Measurements from ENCODE around the gene KRTAP19-8.

KRTAP19-8 gene

DNA sequence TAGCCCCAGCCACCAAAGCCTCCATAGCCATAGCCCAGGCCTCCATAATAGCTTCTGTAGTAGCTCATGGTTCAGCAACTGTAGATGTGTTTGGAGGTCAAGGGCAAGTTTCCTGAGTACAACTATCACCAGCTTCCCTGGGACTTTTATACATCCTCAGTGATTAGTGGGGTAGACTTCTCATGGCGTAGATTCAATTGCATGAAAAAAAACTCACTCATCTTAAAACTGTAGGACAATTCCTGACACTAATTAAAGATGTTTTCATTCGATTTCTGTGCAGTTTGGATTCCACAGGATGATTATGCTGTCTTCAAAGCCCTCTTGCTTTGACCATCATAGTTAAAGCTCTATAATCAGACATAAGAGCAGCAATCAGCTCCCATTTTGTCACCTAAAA is at the start of gene KRTAP19-8:
KRTAP19-8 (minus strand) TSS at position 101 of the 400 bp plus-strand sequence; CDS start at position 68, 33 bp downstream.
- in situ Hi-C loops (cut with MboI; ENCODE audit: low pct_unique_long_range_greater_than_20kb, low sequenced_read_pairs): no loop called here
- no peak for DNase-seq

- in situ Hi-C loops (cut with MboI; ENCODE audit: low pct_unique_long_range_greater_than_20kb, low sequenced_read_pairs): no loop called here
- DNase-seq: no peak
These were observed 49.6 kb upstream of the KRTAP19-8 start for GRCh38 chr21:31087639-31088473.

DNA sequence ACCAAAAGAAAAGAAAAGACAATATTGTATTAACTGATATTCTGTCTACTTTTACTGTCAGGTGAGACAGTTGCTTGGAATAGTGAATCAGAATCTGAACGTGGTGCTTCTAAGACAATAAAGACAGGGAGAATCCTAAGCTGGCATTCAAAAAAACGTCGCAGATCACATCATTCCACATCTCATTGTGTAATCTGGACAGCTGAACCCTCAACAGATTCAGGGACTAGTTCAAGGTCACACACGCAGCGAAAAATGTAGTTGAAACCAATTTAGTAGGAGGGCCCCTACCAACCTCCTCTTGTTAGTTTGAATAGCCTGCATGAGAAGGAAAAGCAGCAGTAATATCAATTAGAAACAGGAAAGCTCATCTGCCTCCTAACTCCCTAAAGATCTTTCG is 46.4 kb upstream of the KRTAP19-8 start:
- in situ Hi-C loops (cut with MboI; ENCODE audit: low pct_unique_long_range_greater_than_20kb, low sequenced_read_pairs): no loop called here

DNA sequence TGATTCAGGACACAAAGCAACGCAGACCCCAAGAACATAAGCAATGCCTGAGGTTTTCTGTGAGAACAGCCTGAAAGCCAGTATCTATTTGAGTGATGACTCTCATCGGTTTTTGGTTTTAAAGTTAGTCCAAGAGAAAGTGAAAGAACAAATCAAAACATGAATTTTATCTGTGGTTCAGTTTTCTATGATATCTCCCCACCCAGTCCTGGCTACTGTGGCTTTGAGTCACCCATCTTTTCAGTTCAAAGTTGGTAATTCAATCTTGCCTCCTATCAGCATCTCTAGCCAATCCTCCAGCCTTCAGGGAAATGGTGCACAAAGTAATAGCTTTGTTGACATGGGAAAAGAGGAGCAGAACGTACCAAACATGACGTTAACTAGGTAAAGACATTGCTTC is 40.5 kb upstream of the KRTAP19-8 start:
- in situ Hi-C loops (cut with MboI; ENCODE audit: low pct_unique_long_range_greater_than_20kb, low sequenced_read_pairs): no loop called here

More for the DNA sequence above, 46.4 kb upstream of the KRTAP19-8 start:
- no peak for DNase-seq

GRCh38 chr21:31078216-31078615 is 39.9 kb upstream of the KRTAP19-8 start:
- in situ Hi-C loops (cut with MboI; ENCODE audit: low pct_unique_long_range_greater_than_20kb, low sequenced_read_pairs): no loop called here
- no peak for DNase-seq

More for the DNA sequence above, 40.5 kb upstream of the KRTAP19-8 start:
- no peak for DNase-seq

- DNase-seq: no peak
- in situ Hi-C loops (cut with MboI; ENCODE audit: low pct_unique_long_range_greater_than_20kb, low sequenced_read_pairs): no loop called here
These were observed 37.6 kb upstream of the KRTAP19-8 start for GRCh38 chr21:31075848-31076247.

GRCh38 chr21:31072533-31072932 is 34.3 kb upstream of the KRTAP19-8 start:
- no peak for DNase-seq
- in situ Hi-C loops (cut with MboI; ENCODE audit: low pct_unique_long_range_greater_than_20kb, low sequenced_read_pairs): no loop called here

DNA sequence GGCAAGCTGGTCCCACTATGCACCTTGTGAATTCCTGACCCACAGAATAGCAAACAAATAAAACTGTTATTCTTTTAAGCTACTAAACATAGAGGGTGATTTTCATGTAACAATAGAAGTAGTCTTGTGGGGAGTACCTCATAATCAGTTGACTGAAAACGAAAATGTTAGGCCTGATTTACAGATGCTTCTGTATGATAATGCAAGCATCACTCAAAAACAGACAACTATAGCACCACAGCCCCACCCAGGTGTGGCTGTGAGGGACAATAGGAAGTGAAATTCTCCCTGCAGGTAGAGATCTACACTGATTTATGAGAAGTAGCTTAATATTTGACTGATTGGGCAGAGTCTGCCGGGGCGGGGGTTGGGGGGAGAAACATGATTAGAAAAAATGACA is 26.5 kb upstream of the KRTAP19-8 start:
- DNase-seq: no peak
- in situ Hi-C loops (cut with MboI; ENCODE audit: low pct_unique_long_range_greater_than_20kb, low sequenced_read_pairs): no loop called here

DNA sequence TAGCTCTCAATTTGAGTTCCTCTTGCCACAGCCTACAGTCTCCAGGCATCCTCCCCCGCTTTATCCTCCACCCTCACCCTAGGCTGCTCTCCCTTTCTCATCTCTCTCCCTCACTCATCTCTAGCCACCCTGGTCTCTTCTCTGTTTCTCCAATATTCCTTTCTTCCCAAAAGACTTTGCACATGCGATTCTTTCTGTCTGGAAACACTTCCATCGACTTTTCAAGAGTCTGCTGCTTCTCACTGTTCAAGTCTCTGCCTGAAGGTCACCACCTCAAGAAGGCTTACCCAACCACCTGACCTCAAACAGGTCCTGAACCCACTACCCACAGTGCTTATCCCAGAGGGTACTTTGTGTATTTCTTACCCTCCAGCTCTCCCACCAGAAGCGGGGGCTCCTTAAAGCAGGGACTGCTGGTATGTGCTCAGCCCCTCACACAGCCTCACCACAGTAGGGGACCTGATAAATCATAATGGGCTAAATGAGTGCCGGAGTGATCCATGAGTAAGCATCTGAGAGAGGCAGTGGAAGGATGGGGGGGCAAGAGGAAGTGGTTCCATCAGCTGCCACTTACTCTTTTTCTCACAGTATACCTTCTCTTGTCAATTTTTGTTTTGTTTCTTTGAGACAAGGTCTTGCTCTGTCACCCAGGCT is 14.3 kb upstream of the KRTAP19-8 start:
- DNase-seq: no peak
- in situ Hi-C loops (cut with MboI; ENCODE audit: low pct_unique_long_range_greater_than_20kb, low sequenced_read_pairs): no loop called here

- in situ Hi-C loops (cut with MboI; ENCODE audit: low pct_unique_long_range_greater_than_20kb, low sequenced_read_pairs): no loop called here
- DNase-seq: no peak
These were observed 12.4 kb upstream of the KRTAP19-8 start for GRCh38 chr21:31050577-31051157.

DNA sequence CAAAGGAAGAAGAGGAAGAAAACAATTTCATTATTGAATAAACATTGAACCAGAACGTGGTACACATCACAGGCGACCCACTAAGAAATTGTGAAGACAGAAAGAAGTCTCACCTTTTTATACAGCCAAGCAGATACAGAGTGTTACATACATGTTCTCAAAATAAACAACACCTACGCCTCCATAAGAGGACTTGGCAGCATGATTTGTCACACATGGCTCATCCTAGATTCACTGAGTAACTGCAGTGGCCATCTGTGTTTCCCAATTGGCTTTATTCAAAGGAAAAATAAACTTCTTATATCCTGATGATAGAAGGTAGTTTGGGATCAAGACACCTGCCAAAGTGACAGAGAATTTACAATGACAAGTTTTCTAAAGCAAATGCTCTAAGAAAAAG is 7.6 kb upstream of the KRTAP19-8 start:
- in situ Hi-C loops (cut with MboI; ENCODE audit: low pct_unique_long_range_greater_than_20kb, low sequenced_read_pairs): no loop called here
- DNase-seq: no peak

- in situ Hi-C loops (cut with MboI; ENCODE audit: low pct_unique_long_range_greater_than_20kb, low sequenced_read_pairs): no loop called here
- no peak for DNase-seq
These were observed 5.2 kb upstream of the KRTAP19-8 start for GRCh38 chr21:31043471-31043870.

DNA sequence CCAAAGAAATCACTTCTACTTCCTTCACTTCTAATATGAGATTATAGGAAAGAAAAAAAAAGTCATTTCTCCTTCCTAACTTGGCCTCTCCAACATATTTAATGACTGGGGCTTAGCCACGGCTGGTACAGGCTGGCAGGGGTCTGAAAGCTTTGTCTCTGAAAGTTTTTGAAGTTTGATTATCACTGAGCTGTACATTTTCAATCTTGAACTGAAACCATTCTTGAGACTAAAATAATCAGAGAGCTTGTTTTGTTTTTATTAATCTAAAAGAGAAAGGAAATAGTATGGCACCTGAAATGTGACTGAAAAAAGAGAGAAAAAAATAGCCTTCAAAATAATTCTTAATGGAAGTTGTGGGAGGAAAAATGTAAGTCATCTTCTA is 3.8 kb upstream of the KRTAP19-8 start:
- in situ Hi-C loops (cut with MboI; ENCODE audit: low pct_unique_long_range_greater_than_20kb, low sequenced_read_pairs): no loop called here
- no peak for DNase-seq

GRCh38 chr21:31041295-31042079 is 3.2 kb upstream of the KRTAP19-8 start:
- in situ Hi-C loops (cut with MboI; ENCODE audit: low pct_unique_long_range_greater_than_20kb, low sequenced_read_pairs): no loop called here
- DNase-seq: no peak

- DNase-seq: no peak
- in situ Hi-C loops (cut with MboI; ENCODE audit: low pct_unique_long_range_greater_than_20kb, low sequenced_read_pairs): no loop called here
These were observed 3.9 kb downstream of the KRTAP19-8 start for GRCh38 chr21:31034378-31034777.

DNA sequence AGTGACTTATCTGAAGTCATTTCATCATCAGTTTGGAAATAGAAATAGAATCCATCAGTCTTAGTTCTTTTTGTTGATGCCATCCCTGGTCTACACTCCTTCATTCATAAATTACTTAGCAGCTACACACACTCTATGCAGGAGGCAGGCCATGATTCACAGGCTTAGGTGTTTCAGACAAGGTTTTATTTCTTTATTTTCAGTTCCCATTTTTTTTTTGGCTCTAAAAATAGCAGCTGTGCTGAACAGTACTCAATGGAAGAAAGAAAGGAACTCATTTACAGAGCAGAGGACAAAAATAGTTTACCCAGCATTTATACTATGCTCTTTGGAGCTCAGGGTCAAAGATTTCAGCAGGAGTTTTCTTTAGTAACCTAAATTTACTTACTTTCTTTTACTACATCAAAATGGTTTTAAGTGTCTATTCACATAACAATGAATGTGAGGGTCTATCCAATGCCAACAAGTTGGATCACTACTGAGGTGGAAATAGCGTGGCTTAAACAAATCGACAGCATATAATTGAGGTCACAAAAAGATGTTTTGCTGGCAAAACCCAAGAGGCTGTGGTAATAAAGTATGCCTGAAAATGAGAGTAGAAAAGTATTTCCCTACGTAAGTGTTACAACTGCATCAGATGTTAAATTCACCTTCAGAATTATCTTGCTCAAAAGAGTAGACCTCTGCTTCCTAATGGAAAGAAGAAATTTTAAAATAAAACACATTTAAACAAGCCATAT is 7.7 kb downstream of the KRTAP19-8 start:
- DNase-seq: no peak
- in situ Hi-C loops (cut with MboI; ENCODE audit: low pct_unique_long_range_greater_than_20kb, low sequenced_read_pairs): no loop called here

GRCh38 chr21:31023680-31024079 is 14.6 kb downstream of the KRTAP19-8 start:
- DNase-seq: no peak
- in situ Hi-C loops (cut with MboI; ENCODE audit: low pct_unique_long_range_greater_than_20kb, low sequenced_read_pairs): no loop called here

- DNase-seq: no peak
- in situ Hi-C loops (cut with MboI; ENCODE audit: low pct_unique_long_range_greater_than_20kb, low sequenced_read_pairs): no loop called here
These were observed 16.0 kb downstream of the KRTAP19-8 start for GRCh38 chr21:31022306-31022705.

DNA sequence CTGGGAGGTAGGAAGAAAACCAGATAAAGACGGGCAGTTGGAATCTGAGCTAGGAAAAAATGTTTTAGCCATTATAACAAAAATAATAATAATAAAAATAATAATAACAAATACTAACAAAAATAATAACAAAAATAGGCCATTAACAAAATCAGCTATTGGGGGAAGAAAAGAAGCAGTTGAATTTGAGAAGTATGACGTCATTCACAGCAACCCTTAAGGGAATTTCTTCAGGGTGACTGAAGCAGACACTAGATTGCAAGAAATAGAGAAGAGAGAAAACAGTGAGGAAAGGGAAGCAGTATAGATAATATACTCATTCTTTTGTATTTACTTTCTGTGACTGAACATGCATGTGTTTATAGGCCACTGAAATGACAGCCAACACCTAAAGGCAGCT is 20.0 kb downstream of the KRTAP19-8 start:
- in situ Hi-C loops (cut with MboI; ENCODE audit: low pct_unique_long_range_greater_than_20kb, low sequenced_read_pairs): no loop called here

More for the DNA sequence above, 20.0 kb downstream of the KRTAP19-8 start:
- DNase-seq: no peak

Data from KBM-7 (cell line).